VCaP (cell line): ENCODE results near the gene PFKP.
A peak's percentile ranks its signal among the peaks of the same experiment; 100 is the strongest.

Experiments used
- H3K27ac ChIP-seq: fragments of 450-650 bp; 2 replicates; pipeline ENCODE4 v1.5.1; 2017
- TF ChIP-seq, protein P1 (sequence below): fragments of 450-650 bp; conservative IDR thresholded peaks from 2 replicates; pipeline ENCODE4 v1.5.1; 2017; ENCODE audit warnings: mild to moderate bottlenecking, moderate library complexity

Gene PFKP

DNA sequence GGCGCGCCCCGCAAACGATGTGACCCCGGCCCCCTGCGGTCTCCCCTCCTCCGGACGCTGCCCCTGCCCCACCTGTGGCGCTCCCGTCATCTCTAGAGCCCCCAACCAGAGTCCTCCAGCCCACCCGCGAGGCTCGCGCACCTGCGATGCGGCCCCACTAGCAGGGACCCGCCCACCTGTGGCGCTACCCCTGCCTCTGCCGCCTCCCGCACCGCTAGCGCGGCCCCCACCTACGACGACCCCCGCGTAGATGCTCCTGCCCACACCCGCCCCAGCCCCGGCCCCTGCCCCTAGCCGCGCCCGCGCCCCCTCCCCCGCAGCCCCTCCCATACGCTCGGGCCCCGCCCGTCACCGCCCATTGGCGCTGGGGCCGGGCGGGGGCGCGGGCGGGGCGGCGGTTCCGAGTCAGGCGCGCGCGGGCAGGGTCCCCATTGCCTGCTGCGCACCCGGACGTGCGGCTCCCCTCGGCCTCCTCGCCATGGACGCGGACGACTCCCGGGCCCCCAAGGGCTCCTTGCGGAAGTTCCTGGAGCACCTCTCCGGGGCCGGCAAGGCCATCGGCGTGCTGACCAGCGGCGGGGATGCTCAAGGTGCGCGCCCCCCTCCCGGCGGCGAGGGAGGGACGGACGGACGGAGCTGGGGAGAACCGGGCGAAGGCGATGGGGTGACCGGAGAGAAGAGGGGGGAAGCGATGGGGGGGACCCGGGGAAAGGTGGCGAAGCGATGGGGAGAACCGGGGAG is at the start of gene PFKP:
Gene PFKP, plus strand, starts transcription at position 431 of the 741 bp plus-strand sequence. Its CDS starts 48 bp downstream, at position 479.
- TF ChIP-seq, protein P1, sequence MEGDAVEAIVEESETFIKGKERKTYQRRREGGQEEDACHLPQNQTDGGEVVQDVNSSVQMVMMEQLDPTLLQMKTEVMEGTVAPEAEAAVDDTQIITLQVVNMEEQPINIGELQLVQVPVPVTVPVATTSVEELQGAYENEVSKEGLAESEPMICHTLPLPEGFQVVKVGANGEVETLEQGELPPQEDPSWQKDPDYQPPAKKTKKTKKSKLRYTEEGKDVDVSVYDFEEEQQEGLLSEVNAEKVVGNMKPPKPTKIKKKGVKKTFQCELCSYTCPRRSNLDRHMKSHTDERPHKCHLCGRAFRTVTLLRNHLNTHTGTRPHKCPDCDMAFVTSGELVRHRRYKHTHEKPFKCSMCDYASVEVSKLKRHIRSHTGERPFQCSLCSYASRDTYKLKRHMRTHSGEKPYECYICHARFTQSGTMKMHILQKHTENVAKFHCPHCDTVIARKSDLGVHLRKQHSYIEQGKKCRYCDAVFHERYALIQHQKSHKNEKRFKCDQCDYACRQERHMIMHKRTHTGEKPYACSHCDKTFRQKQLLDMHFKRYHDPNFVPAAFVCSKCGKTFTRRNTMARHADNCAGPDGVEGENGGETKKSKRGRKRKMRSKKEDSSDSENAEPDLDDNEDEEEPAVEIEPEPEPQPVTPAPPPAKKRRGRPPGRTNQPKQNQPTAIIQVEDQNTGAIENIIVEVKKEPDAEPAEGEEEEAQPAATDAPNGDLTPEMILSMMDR, result no peak
- H3K27ac ChIP-seq, result peak within 1 kb of the TSS; percentile 86

DNA sequence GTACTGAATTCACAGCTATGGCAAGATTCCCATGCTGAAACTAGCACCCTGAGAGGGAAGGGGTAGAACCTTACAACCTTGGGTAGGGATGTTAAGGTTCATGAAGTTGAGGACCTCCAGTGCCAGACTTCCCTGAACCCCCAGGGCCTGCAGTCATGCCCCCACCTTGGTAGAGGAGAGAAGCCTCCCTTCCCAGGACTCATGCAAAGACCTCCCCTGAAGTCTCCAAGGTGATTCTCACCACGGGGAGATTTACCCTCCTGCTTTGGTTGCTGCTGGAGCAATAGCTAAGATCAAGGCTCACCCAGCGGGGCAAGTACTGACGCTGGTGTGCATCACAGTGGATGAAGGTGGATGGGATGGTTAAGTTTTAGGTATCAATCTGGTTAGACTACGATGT is 49.1 kb upstream of the PFKP start:
- no peak overlapping the region for H3K27ac ChIP-seq
- TF ChIP-seq, protein P1, result no peak

DNA sequence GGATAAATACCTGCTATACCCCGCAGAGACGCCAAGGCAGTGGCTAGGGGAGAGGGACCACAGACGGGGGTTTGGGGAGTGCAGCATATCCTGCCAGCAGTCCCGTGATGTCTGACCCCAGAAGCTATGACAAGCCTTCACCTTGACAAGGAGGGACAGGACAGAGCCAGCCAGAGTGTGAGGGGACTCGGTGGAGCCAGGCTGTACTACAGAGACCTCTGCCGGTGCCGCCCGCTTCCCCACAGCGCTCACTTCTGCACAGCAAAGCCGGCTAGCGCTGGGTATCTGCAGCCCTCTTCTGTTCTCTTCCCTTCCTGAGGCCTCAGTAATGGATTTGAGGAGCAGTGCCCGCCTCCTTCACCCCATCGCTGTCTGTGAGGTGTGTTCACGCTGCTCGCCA is 47.0 kb upstream of the PFKP start:
- TF ChIP-seq, protein P1, result no peak
- H3K27ac ChIP-seq, result no peak overlapping the region

DNA sequence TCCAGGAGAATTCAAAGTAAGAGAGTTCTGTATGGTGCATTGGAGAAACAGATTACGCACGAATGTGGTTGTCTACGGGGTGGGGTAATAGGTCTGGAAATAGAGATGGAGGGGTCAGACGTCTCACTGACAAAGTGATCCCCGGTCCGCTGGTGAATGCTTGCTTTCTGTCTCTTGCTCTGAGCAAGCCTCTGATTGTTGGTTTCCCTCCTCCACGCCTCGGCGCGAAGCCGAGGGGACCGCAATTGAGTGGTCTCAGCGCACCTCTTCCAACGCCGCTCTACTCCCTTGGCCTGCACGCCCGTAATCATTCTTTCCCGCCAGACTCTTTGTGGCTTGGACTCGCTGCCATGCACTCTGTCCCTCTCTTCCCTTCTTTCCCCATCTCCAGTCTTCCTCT is 46.5 kb upstream of the PFKP start:
- TF ChIP-seq, protein P1, result no peak
- no peak overlapping the region for H3K27ac ChIP-seq

DNA sequence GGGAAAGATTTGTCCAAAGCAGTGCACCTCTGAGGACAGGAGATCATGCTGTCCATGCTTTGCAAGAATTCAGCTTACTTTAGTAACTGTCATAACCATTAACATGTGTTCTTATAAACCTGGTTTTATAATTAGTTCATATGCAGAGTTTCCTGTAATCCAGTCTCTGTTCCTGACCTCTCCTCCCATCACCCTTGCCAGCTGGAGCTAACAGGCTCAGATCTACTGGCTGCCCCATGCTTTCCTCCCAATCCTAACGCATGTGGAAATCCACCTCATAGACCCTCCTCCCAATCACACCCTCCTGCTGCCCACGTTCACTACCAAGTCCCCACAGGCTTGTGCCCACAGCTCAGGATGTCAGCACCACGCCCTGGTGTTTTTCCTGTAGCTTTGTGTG is 45.3 kb upstream of the PFKP start:
- TF ChIP-seq, protein P1, result no peak
- H3K27ac ChIP-seq, result peak overlapping the region; percentile 21; the same call in 1 of the 2 replicates

DNA sequence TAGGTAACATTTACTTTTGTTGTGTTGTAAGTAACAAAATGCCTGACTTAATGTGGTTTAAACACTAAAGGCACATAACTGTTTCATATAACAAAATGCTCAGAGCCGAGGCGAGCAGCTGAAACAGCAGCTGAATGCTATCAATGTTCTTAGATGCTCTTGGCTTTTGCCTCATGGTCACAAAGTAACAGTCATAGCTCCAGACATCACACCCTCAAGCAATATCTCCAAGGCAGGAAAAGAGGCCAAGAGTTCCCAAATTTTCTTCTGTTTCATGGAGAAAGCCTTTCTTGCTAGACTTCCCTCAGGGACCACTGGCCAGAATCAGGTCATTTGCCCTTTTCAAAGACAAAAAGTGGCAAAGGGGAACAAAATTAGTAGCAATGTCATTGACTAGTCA is 43.5 kb upstream of the PFKP start:
- TF ChIP-seq, protein P1, result no peak
- no peak overlapping the region for H3K27ac ChIP-seq

DNA sequence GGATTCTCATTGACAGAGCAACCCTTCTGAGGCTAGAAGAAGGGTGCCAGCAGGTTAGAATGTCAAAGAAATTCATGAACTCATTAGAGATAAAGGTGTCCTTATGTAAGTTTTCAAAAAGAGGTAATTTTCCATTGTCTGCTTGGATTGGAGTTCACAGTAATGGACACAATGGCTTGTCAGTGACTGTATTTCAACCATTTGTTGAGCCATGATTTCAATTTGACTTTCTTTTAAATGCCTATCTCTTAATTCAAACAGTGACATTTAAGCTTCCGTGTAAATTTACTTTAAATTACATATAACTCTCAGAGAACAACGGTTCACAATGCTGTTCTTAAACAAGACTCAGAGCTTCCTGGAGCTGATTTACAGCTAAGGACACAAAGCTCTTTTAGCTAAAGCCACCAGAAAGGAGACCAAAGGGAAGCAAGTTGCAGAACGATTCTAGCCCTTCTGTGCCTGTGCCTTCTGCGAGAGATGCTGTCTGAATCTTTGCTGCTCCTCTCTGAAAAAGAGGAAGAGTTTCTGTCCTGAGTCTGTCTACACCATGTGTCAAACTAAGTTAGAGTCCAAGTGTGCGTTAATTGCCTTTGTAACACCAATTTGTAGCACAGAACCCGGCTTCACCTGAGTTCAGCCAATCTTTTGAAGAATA is 42.2 kb upstream of the PFKP start:
- H3K27ac ChIP-seq, result no peak overlapping the region
- TF ChIP-seq, protein P1, result no peak
